ENCODE data around the gene EPS8.

EPS8 gene

DNA sequence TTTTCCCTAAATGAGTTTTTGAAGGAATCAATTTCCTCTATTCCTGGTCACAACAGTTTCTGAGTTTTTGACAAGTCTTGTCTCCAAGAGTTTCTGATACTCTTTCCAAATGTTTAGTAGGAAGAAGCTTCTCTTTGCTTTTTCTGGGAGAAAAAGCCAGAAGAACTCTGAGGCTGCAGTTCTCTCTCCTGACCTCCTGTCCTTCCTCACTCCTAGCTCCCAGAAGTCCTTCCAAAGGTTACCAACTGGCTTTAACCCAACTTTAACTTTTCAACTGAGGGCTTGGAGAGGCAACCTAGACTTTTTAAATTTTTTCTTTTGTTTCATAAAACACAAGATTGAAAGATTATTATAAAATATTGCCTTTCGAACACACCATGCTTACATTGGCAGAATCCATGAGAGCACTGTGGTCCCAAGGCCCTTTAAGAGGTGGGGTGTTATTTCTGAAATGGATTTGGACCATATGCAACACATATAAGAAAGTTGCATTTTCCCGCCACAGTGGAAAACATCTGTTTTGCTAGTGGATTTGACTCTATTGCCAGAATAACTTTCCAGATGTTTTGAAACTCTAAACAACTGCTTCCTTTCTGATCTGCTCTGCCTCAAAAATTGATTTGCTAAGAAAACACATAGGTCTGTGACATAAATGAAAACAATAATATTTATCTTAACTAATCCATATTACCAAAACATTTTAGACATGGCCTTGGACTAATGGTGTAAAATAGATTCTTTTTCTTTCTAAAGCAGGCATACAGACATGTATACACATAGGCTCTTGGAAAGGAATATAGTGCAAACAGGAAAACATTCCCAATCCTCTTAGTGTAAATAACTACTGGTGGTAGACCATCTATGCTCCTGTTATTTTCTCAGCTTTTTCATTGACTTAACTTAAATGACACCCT, 22.3 kb upstream of the EPS8 start:
- no peaks in the 10 kb centered on the region for H3K4me1 ChIP-seq (ENCODE audit: insufficient read depth, insufficient read length)
- no peaks in the 10 kb centered on the region for H3K27me3 ChIP-seq (ENCODE audit: insufficient read depth, insufficient read length)
- no peak overlapping the region for H3K9ac ChIP-seq (ENCODE audit: insufficient read length, low read depth)
- no peaks in the 10 kb centered on the region for H3K9me3 ChIP-seq (ENCODE audit: insufficient read depth, low read length)
- H3K4me3 ChIP-seq (ENCODE audit: insufficient read length, low read depth): no peak overlapping the region
- no peaks in the 10 kb centered on the region for H3K36me3 ChIP-seq (ENCODE audit: insufficient read depth, insufficient read length, low read length)
- no peak for DNase-seq (ENCODE audit: low read depth, low spot score)
- TF ChIP-seq SUZ12 (IDR thresholded peaks at IDR 0.05; ENCODE audit: extremely low read depth, insufficient read depth, insufficient read length) (no peak), YY1 (IDR thresholded peaks at IDR 0.05; ENCODE audit: insufficient read depth, insufficient read length) (no peak), ZNF274 (IDR thresholded peaks at IDR 0.05; ENCODE audit: low read depth, low read length) (no peak)

DNA sequence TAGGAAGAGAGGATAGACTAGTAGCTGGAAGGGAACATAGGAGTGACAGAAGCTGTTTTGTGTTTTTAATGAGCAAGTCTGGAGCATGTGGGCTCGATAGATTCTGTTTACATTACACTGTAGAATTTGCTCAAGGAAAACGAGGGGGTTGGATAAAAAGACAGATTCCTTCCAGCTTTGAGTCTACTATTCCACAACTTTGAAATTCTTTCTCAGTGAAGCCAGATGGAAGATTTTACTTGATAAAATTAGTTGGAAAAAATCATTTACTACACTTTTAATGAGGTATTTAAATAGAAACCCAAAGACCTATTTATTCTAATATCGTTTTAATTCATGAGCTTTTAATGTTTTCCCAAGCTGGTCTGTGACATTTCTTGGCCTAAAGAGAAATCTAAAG, 19.5 kb upstream of the EPS8 start:
- no peaks in the 10 kb centered on the region for H3K36me3 ChIP-seq (ENCODE audit: insufficient read depth, insufficient read length, low read length)
- no peak for DNase-seq (ENCODE audit: low read depth, low spot score)
- TF ChIP-seq SUZ12 (IDR thresholded peaks at IDR 0.05; ENCODE audit: extremely low read depth, insufficient read depth, insufficient read length): no peak
- TF ChIP-seq YY1 (IDR thresholded peaks at IDR 0.05; ENCODE audit: insufficient read depth, insufficient read length): no peak
- TF ChIP-seq ZNF274 (IDR thresholded peaks at IDR 0.05; ENCODE audit: low read depth, low read length): no peak
- no peaks in the 10 kb centered on the region for H3K27me3 ChIP-seq (ENCODE audit: insufficient read depth, insufficient read length)
- H3K4me1 ChIP-seq (ENCODE audit: insufficient read depth, insufficient read length): no peaks in the 10 kb centered on the region
- H3K9me3 ChIP-seq (ENCODE audit: insufficient read depth, low read length): no peaks in the 10 kb centered on the region
- H3K9ac ChIP-seq (ENCODE audit: insufficient read length, low read depth): no peak overlapping the region
- no peak overlapping the region for H3K4me3 ChIP-seq (ENCODE audit: insufficient read length, low read depth)

DNA sequence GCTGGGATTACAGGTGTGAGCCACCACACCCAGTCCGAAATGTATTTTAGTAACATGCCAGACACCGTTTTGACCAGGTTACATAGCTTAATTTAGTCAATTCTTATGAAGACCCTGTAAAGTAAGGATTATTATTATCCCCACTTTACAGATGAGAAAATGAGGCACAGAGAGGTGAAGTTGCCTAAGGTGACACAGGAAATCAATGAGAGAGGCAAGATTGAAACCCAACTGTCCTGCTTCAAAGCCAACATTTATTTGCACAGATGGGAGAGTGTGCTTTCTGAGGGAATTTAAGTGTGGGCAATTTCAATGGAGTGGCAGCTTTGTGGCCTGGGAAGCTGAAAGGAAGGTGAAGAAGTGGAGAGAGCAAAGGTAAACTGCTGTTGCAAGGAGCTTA, 19.1 kb upstream of the EPS8 start:
- H3K27me3 ChIP-seq (ENCODE audit: insufficient read depth, insufficient read length): no peaks in the 10 kb centered on the region
- no peak for TF ChIP-seq ZNF274 (IDR thresholded peaks at IDR 0.05; ENCODE audit: low read depth, low read length)
- TF ChIP-seq YY1 (IDR thresholded peaks at IDR 0.05; ENCODE audit: insufficient read depth, insufficient read length): no peak
- TF ChIP-seq SUZ12 (IDR thresholded peaks at IDR 0.05; ENCODE audit: extremely low read depth, insufficient read depth, insufficient read length): no peak
- H3K4me3 ChIP-seq (ENCODE audit: insufficient read length, low read depth): no peak overlapping the region
- no peaks in the 10 kb centered on the region for H3K9me3 ChIP-seq (ENCODE audit: insufficient read depth, low read length)
- H3K36me3 ChIP-seq (ENCODE audit: insufficient read depth, insufficient read length, low read length): no peaks in the 10 kb centered on the region
- no peak overlapping the region for H3K9ac ChIP-seq (ENCODE audit: insufficient read length, low read depth)
- no peak for DNase-seq (ENCODE audit: low read depth, low spot score)
- H3K4me1 ChIP-seq (ENCODE audit: insufficient read depth, insufficient read length): no peaks in the 10 kb centered on the region

DNA sequence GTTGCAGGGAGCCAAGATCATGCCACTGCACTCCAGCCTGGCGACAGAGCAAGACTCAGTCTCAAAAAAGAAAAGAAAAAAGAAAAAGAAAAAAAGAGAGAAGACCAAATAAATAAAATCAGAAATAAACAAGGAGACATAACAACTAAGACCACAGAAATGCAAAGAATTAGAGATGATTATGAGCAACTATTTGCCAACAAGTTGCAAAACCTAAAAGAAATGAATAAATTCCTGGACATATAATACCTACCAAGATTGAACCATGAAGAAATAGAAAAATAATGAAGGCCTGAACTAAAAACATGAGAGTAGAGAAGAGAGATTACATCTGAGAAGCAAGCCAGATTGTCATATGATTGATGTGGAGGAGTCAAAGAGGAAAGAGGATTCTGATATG, 17.6 kb upstream of the EPS8 start:
- H3K27me3 ChIP-seq (ENCODE audit: insufficient read depth, insufficient read length): no peaks in the 10 kb centered on the region
- no peaks in the 10 kb centered on the region for H3K4me1 ChIP-seq (ENCODE audit: insufficient read depth, insufficient read length)
- no peak overlapping the region for H3K9ac ChIP-seq (ENCODE audit: insufficient read length, low read depth)
- H3K4me3 ChIP-seq (ENCODE audit: insufficient read length, low read depth): no peak overlapping the region
- H3K9me3 ChIP-seq (ENCODE audit: insufficient read depth, low read length): no peaks in the 10 kb centered on the region
- no peak for TF ChIP-seq YY1 (IDR thresholded peaks at IDR 0.05; ENCODE audit: insufficient read depth, insufficient read length)
- TF ChIP-seq SUZ12 (IDR thresholded peaks at IDR 0.05; ENCODE audit: extremely low read depth, insufficient read depth, insufficient read length): no peak
- TF ChIP-seq ZNF274 (IDR thresholded peaks at IDR 0.05; ENCODE audit: low read depth, low read length): no peak
- DNase-seq (ENCODE audit: low read depth, low spot score): no peak
- H3K36me3 ChIP-seq (ENCODE audit: insufficient read depth, insufficient read length, low read length): no peaks in the 10 kb centered on the region

DNA sequence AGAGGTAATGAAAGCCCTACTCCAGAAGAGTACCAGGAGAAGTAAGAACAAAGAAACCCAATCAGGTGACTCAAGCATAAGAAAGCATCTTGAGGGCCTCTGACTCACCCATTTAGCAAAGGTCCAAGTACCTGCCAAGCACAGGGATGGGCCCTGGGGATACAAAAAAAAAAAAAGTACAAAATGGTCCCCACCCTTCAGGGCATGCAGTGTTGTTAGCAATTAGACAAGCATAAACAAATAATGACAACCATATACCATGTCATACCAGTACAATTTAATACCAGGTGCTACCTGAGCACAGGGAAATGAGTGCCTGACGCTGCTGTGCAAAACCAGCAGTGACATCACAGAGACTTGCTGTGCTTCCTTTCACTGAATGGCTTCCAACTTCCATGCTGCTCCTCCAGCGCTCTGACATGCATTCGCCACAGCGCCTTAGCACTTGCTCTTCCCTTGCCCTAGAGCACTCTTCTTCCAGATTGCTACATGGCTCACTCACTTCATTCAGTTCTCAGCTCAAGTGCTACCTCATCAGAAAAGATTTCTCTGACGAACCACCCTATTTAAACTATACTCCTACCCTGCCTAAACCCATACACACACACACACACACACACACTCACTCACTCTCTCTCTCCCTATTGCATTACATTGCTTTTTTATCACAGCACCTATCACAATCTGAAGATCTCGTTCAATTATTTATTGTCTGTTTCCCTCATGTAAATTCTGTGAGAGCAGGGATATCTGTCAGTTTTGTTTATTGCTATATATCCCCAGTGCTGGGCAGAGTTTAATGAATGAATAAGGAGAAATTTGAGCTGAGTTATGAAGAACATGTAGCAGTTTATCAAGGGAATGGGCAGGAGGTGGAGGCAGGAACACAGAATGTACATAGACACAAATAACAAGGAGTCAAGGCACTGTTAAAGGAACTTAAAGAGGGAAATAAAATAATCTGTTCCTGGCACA, 12.9 kb upstream of the EPS8 start:
- TF ChIP-seq ZNF274 (IDR thresholded peaks at IDR 0.05; ENCODE audit: low read depth, low read length) (no peak), YY1 (IDR thresholded peaks at IDR 0.05; ENCODE audit: insufficient read depth, insufficient read length) (no peak), SUZ12 (IDR thresholded peaks at IDR 0.05; ENCODE audit: extremely low read depth, insufficient read depth, insufficient read length) (no peak)
- Histone ChIP-seq H3K9me3 (ENCODE audit: insufficient read depth, low read length) (no peaks in the 10 kb centered on the region), H3K27me3 (ENCODE audit: insufficient read depth, insufficient read length) (no peaks in the 10 kb centered on the region), H3K4me3 (ENCODE audit: insufficient read length, low read depth) (no peak overlapping the region), H3K36me3 (ENCODE audit: insufficient read depth, insufficient read length, low read length) (no peaks in the 10 kb centered on the region), H3K4me1 (ENCODE audit: insufficient read depth, insufficient read length) (no peaks in the 10 kb centered on the region), H3K9ac (ENCODE audit: insufficient read length, low read depth) (no peak overlapping the region)
- DNase-seq (ENCODE audit: low read depth, low spot score): no peak

DNA sequence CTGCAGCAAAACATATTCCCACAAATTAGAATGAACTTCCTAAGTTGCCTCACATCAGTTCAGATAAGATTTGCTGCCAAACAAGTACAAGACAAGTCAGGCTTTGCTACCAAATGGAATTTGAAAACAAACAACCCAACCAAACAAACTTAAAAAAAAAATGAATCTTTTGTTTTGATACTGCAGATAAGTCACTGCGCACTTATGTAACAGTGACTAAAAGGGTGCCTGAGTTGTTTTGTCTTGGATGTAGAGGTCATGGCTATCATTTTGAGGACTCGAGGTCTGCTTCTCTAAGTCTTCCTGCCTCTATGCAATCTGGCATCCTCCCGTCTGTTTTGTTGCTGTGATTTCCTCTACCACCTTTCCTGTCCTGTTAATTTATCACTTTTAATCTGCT, 11.1 kb upstream of the EPS8 start:
- no peak for TF ChIP-seq ZNF274 (IDR thresholded peaks at IDR 0.05; ENCODE audit: low read depth, low read length)
- TF ChIP-seq SUZ12 (IDR thresholded peaks at IDR 0.05; ENCODE audit: extremely low read depth, insufficient read depth, insufficient read length): no peak
- no peak for TF ChIP-seq YY1 (IDR thresholded peaks at IDR 0.05; ENCODE audit: insufficient read depth, insufficient read length)

DNA sequence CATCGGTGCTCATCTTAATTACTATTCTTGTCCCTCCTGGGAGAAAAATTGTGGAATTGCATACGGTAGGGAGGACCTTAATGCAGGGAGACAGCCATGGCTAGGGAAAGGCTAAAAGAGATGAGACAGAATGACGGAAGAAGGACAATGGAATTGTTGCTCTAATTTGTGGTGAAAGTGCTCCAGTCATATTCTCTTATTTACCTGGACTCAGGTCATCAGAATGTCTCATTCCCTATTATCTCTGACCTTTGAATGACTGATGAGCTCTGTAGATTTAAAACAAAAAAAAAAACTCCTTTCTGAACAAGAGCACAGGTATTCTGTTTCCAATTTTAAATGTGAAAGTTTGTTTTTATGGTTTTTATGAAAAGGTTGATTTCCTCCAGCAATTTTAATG, 8.6 kb upstream of the EPS8 start:
- DNase-seq (ENCODE audit: low read depth, low spot score): no peak
- H3K9ac ChIP-seq (ENCODE audit: insufficient read length, low read depth): no peak overlapping the region
- TF ChIP-seq YY1 (IDR thresholded peaks at IDR 0.05; ENCODE audit: insufficient read depth, insufficient read length): no peak
- TF ChIP-seq SUZ12 (IDR thresholded peaks at IDR 0.05; ENCODE audit: extremely low read depth, insufficient read depth, insufficient read length): no peak
- no peak for TF ChIP-seq ZNF274 (IDR thresholded peaks at IDR 0.05; ENCODE audit: low read depth, low read length)
- no peak overlapping the region for H3K4me3 ChIP-seq (ENCODE audit: insufficient read length, low read depth)
- no peaks in the 10 kb centered on the region for H3K9me3 ChIP-seq (ENCODE audit: insufficient read depth, low read length)
- peaks cover 4% of the 10 kb centered on the region for H3K27me3 ChIP-seq (ENCODE audit: insufficient read depth, insufficient read length)
- H3K4me1 ChIP-seq (ENCODE audit: insufficient read depth, insufficient read length): no peaks in the 10 kb centered on the region
- H3K36me3 ChIP-seq (ENCODE audit: insufficient read depth, insufficient read length, low read length): no peaks in the 10 kb centered on the region

More for the DNA sequence above, 11.1 kb upstream of the EPS8 start:
- no peak for DNase-seq (ENCODE audit: low read depth, low spot score)
- Histone ChIP-seq H3K4me3 (ENCODE audit: insufficient read length, low read depth) (no peak overlapping the region), H3K36me3 (ENCODE audit: insufficient read depth, insufficient read length, low read length) (no peaks in the 10 kb centered on the region), H3K9ac (ENCODE audit: insufficient read length, low read depth) (no peak overlapping the region), H3K27me3 (ENCODE audit: insufficient read depth, insufficient read length) (no peaks in the 10 kb centered on the region), H3K4me1 (ENCODE audit: insufficient read depth, insufficient read length) (no peaks in the 10 kb centered on the region), H3K9me3 (ENCODE audit: insufficient read depth, low read length) (no peaks in the 10 kb centered on the region)
